ENCODE results near the gene DCAF5.
"Not testable (repeated sequence)": the region's sequence is repeated elsewhere in the genome, so short reads cannot be mapped to it uniquely, and the experiment has no call there.

DNA sequence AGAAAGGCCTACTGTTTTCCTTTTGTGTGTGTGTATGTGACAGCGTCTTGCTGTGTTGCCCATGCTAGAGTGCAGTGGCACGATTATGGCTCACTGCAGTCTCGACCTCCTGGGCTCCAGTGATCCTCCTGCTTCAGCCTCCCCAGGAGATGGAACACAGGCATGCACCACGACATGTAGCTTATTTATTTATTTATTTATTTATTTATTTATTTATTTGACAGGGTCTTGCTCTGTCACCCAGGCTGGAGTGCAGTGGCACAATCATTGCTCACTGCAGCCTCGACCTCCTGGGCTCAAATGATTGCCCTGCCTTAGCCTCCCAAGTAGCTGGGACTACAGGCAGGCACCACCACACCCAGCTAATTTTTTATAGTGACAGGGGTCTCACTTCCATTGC, 75.7 kb downstream of the DCAF5 start:
- TF ChIP-seq, protein P1, sequence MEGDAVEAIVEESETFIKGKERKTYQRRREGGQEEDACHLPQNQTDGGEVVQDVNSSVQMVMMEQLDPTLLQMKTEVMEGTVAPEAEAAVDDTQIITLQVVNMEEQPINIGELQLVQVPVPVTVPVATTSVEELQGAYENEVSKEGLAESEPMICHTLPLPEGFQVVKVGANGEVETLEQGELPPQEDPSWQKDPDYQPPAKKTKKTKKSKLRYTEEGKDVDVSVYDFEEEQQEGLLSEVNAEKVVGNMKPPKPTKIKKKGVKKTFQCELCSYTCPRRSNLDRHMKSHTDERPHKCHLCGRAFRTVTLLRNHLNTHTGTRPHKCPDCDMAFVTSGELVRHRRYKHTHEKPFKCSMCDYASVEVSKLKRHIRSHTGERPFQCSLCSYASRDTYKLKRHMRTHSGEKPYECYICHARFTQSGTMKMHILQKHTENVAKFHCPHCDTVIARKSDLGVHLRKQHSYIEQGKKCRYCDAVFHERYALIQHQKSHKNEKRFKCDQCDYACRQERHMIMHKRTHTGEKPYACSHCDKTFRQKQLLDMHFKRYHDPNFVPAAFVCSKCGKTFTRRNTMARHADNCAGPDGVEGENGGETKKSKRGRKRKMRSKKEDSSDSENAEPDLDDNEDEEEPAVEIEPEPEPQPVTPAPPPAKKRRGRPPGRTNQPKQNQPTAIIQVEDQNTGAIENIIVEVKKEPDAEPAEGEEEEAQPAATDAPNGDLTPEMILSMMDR (IDR thresholded peaks at IDR 0.05), result not testable (repeated sequence)
- TF ChIP-seq POLR2AphosphoS5 (IDR thresholded peaks at IDR 0.05), result not testable (repeated sequence)
